Measurements from ENCODE around the gene RFTN1.

DNA sequence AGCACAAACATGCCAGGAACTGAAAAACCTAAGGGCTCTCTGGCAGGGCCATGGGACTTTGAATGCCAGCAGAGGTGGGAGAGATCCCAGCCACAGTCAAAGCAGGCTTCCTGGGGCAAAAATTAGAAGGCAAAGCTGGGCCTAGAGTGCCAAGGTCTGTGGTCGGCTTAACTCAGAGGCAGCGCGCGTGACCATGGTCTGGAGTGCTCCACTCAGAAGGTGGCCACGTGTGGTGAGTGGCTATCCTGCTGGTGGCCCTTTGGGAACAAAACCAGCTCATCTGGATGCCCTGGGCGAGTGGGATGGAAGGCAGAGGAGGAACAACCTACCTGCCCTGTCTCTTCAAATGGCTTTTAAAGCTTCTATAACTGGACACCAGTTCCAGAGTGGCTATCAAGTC is 185.4 kb downstream of the RFTN1 start:
- TF ChIP-seq PYGO2 (tag; IDR thresholded peaks at IDR 0.05) = no peak
- TF ChIP-seq EP400 (IDR thresholded peaks at IDR 0.05) = no peak
- no peak for TF ChIP-seq ZNF263 (CRISPR knock-in tag; IDR thresholded peaks at IDR 0.05; ENCODE audit: borderline replicate concordance)
- TF ChIP-seq NFYB (IDR thresholded peaks at IDR 0.05; ENCODE audit: extremely low read depth, insufficient read length) = no peak
- TF ChIP-seq MYC (IDR thresholded peaks at IDR 0.05; ENCODE audit: low read depth, low read length) = no peak
- TF ChIP-seq MYC (CRISPR knock-in tag; IDR thresholded peaks at IDR 0.05; ENCODE audit: borderline replicate concordance, low read depth) = no peak
- no peak for TF ChIP-seq GABPA (tag; conservative IDR thresholded peaks at IDR 0.05; ENCODE audit: low read depth)
- TF ChIP-seq POLR3G (IDR thresholded peaks at IDR 0.05; ENCODE audit: extremely low read depth, insufficient read length, insufficient replicate concordance) = no peak
- TF ChIP-seq, protein P1, sequence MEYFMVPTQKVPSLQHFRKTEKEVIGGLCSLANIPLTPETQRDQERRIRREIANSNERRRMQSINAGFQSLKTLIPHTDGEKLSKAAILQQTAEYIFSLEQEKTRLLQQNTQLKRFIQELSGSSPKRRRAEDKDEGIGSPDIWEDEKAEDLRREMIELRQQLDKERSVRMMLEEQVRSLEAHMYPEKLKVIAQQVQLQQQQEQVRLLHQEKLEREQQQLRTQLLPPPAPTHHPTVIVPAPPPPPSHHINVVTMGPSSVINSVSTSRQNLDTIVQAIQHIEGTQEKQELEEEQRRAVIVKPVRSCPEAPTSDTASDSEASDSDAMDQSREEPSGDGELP (CRISPR knock-in tag; IDR thresholded peaks at IDR 0.05; ENCODE audit: borderline replicate concordance) = no peak
- TF ChIP-seq, protein P2, sequence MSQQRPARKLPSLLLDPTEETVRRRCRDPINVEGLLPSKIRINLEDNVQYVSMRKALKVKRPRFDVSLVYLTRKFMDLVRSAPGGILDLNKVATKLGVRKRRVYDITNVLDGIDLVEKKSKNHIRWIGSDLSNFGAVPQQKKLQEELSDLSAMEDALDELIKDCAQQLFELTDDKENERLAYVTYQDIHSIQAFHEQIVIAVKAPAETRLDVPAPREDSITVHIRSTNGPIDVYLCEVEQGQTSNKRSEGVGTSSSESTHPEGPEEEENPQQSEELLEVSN (IDR thresholded peaks at IDR 0.05; ENCODE audit: borderline replicate concordance in 1 of 2, extremely low read depth in 1 of 2, insufficient read depth in 1 of 2, insufficient read length in 1 of 2, low read depth in 1 of 2, low read length in 1 of 2, poor library complexity in 1 of 2, severe bottlenecking in 1 of 2) = no peak
- TF ChIP-seq TBP (optimal IDR thresholded peaks at IDR 0.05; ENCODE audit: low read depth, low read length) = no peak
- TF ChIP-seq, protein P3, sequence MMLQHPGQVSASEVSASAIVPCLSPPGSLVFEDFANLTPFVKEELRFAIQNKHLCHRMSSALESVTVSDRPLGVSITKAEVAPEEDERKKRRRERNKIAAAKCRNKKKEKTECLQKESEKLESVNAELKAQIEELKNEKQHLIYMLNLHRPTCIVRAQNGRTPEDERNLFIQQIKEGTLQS (IDR thresholded peaks at IDR 0.05) = no peak
- TF ChIP-seq, protein P3 (CRISPR knock-in tag; conservative IDR thresholded peaks at IDR 0.05) = no peak
- TF ChIP-seq, protein P4, sequence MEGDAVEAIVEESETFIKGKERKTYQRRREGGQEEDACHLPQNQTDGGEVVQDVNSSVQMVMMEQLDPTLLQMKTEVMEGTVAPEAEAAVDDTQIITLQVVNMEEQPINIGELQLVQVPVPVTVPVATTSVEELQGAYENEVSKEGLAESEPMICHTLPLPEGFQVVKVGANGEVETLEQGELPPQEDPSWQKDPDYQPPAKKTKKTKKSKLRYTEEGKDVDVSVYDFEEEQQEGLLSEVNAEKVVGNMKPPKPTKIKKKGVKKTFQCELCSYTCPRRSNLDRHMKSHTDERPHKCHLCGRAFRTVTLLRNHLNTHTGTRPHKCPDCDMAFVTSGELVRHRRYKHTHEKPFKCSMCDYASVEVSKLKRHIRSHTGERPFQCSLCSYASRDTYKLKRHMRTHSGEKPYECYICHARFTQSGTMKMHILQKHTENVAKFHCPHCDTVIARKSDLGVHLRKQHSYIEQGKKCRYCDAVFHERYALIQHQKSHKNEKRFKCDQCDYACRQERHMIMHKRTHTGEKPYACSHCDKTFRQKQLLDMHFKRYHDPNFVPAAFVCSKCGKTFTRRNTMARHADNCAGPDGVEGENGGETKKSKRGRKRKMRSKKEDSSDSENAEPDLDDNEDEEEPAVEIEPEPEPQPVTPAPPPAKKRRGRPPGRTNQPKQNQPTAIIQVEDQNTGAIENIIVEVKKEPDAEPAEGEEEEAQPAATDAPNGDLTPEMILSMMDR (IDR thresholded peaks at IDR 0.05 in 2 of 3, conservative IDR thresholded peaks at IDR 0.05 in 1 of 3; ENCODE audit: insufficient read depth in 2 of 3, low read depth in 1 of 3, low read length in 3 of 3) = no peak
- TF ChIP-seq, protein P5, sequence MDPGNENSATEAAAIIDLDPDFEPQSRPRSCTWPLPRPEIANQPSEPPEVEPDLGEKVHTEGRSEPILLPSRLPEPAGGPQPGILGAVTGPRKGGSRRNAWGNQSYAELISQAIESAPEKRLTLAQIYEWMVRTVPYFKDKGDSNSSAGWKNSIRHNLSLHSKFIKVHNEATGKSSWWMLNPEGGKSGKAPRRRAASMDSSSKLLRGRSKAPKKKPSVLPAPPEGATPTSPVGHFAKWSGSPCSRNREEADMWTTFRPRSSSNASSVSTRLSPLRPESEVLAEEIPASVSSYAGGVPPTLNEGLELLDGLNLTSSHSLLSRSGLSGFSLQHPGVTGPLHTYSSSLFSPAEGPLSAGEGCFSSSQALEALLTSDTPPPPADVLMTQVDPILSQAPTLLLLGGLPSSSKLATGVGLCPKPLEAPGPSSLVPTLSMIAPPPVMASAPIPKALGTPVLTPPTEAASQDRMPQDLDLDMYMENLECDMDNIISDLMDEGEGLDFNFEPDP (CRISPR knock-in tag; IDR thresholded peaks at IDR 0.05) = no peak
